Adrenal gland (tissue), 12 donors: ENCODE data around the gene MFRP. TPM values are rescaled to one million over a fixed set of nuclear protein-coding genes. Genes with fewer than 3 reads are reported as not detected.

Experiments used
- DNase-seq, 7 donors: peaks; one replicate each; pipeline ENCODE4 v3.0.0-alpha.2; 2019 to 2020
- H3K27ac ChIP-seq, 5 donors: fragments of 200-600 bp; sonication (generic) in 4 of 5; 1 replicate in 3 of 5; 2 replicates in 2 of 5; pipeline versions ENCODE4 v1.5.1 to v1.8.0; 2016 to 2020; ENCODE audit warnings: mild to moderate bottlenecking in 1 of 5
- H3K27me3 ChIP-seq: fragments of 200-600 bp; 2 replicates; pipeline ENCODE4 v1.8.0; 2021
- H3K36me3 ChIP-seq, 2 donors: fragments of 200-600 bp; replicated peaks in 1 of 2; 1 replicate in 1 of 2; 2 replicates in 1 of 2; pipeline versions ENCODE4 v1.5.1 to v1.8.0; 2018 to 2022
- H3K4me1 ChIP-seq, 2 donors: fragments of 200-600 bp; replicated peaks in 1 of 2; 1 replicate in 1 of 2; 2 replicates in 1 of 2; pipeline versions ENCODE4 v1.5.1 to v1.8.0; 2018 to 2021
- H3K4me3 ChIP-seq, 4 donors: fragments of 200-600 bp; sonication (generic) in 3 of 4; one replicate each; pipeline ENCODE4 v1.5.1; 2016 to 2018
- H3K9me3 ChIP-seq, 3 donors: fragments of 200-600 bp; sonication (generic) in 1 of 3; replicated peaks in 1 of 3; 1 replicate in 2 of 3; 2 replicates in 1 of 3; pipeline versions ENCODE4 v1.5.1 to v1.8.0; 2016 to 2021
- POLR2A ChIP-seq, 2 donors: fragments of 450-650 bp; IDR thresholded peaks; one replicate each; pipeline ENCODE4 v1.6.1; 2017; ENCODE audit warnings: antibody characterized with exemption in 2 of 2, mild to moderate bottlenecking in 2 of 2, moderate library complexity in 1 of 2
- WGBS, 4 donors: extraction: QIAGEN DNeasy Blood & Tissue Kit in 2 of 4; methylation state at CpG; one replicate each; pipeline versions ENCODE4 v1.1.5 to v1.1.7; 2013 to 2017; 5-methylcytosine and 5-hydroxymethylcytosine counted together
- intact Hi-C, 2 donors: fragments of 100-400 bp; cut with DNase I; formaldehyde crosslinking; loops; one replicate each; pipeline versions ENCODE4 v1.14.1 to v1.15.0; 2022 to 2023
- polyA plus RNA-seq, 3 donors: library from polyadenylated mRNA; stranded (reverse); fragments of 200-250 nt in 2 of 3; fragments of 350-450 nt in 1 of 3; fragmentation: Illumina TruSeq in 1 of 3; extraction: RNeasy Lipid Tissue Mini Kit (QIAGEN cat#74804) in 1 of 3; gene quantifications; one replicate each; pipeline ENCODE4 v1.2.3, GENCODE V29; 2013 to 2014
- total RNA-seq, 9 donors: library from RNA; depleted of rRNA in 4 of 9; stranded (reverse); fragments of >200 nt in 4 of 9; fragments of 120-200 nt in 1 of 9; fragmentation: NEBNext Ultra II Directional in 1 of 9; extraction: Animal tissue kit (Norgen Biotek cat#: 25700) in 1 of 9; gene quantifications; one replicate each; pipeline versions ENCODE4 v1.1.0 to v1.2.4, GENCODE V29; 2013 to 2023
- TF ChIP-seq, protein P1 (sequence below), 6 experiments: fragments of 450-650 bp in 4 of 6; fragments of 200-600 bp in 2 of 6; sonication (generic) in 1 of 6; IDR thresholded peaks; 1 replicate in 5 of 6; 2 replicates in 1 of 6; pipeline versions ENCODE4 v1.5.1 to v1.8.0; 2016 to 2021; ENCODE audit warnings: antibody characterized with exemption in 6 of 6, mild to moderate bottlenecking in 2 of 6, moderate library complexity in 1 of 6
- donor health status: healthy with polysubstance abuse.
- donor health status: Bipolar disorder and iron deficiency.
- donor health status: DM: yes; HTN: yes; CAD: no.
- donor health status: DM: no; HTN: no; CAD: no.
- donor health status: DM: no; HTN: no; CAD: no.
- donor health status: DM: yes; HTN: yes; CAD: no.

Gene MFRP
- total and polyA plus RNA-seq, 12 donors: under 0.01 TPM; not detected in 11

DNA sequence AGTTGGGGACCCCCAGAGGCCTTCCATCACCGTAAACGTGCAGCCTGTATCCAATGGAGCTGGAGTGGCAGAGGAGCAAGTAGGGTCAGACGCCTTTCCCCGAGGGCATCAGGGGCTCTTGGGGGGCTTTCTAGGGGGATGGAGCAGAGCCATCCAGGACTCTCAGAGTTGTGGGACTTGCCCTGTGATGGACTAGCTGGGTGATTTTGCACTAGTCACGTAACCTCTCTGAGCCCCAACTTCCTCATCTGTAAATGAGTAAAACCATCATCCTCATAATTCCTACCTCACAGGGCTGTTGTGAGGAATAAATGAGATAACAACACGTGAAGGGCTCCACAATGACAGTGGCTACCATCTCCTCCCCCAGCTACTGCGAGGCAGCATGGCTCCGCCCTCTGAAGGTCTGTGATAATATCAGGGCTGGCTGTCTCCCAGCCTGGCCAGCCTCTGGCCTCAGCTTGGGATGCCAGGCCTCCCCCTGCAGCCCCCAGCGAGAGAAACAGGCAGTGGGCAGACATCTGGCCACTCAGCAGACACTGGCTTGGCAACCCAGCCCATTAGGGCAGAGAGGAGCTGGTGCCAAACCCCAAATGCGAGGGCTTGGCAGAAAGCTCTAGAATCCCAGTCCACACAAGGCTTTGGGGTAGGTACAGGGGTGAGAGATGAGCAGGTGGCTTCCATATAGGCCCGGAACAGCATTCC, 28.3 kb upstream of the MFRP start:
- TF ChIP-seq POLR2A (IDR thresholded peaks at IDR 0.05): peak in 1 of 2 donors; percentile 44
- TF ChIP-seq, protein P1, sequence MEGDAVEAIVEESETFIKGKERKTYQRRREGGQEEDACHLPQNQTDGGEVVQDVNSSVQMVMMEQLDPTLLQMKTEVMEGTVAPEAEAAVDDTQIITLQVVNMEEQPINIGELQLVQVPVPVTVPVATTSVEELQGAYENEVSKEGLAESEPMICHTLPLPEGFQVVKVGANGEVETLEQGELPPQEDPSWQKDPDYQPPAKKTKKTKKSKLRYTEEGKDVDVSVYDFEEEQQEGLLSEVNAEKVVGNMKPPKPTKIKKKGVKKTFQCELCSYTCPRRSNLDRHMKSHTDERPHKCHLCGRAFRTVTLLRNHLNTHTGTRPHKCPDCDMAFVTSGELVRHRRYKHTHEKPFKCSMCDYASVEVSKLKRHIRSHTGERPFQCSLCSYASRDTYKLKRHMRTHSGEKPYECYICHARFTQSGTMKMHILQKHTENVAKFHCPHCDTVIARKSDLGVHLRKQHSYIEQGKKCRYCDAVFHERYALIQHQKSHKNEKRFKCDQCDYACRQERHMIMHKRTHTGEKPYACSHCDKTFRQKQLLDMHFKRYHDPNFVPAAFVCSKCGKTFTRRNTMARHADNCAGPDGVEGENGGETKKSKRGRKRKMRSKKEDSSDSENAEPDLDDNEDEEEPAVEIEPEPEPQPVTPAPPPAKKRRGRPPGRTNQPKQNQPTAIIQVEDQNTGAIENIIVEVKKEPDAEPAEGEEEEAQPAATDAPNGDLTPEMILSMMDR (IDR thresholded peaks at IDR 0.05): no peak
- Histone ChIP-seq H3K27me3 (no peaks in the 10 kb centered on the region), H3K4me3 (no peak overlapping the region), H3K36me3 (no peaks in the 10 kb centered on the region), H3K27ac (peak overlapping the region; percentile 66 to 92 (median 88)), H3K4me1 (peaks cover 37 to 53% of the 10 kb centered on the region in 2 donors), H3K9me3 (no peaks in the 10 kb centered on the region)
- DNase-seq: peak; percentile 53 to 88 (median 75)
- WGBS, 4 donors: 34 to 49% (median 36%) methylated on average over 8 to 11 of the region's 11 CpGs
- intact Hi-C loops: loop anchor here (5.0 kb wide), 2 partner anchors 32 to 98 kb away; partner anchors contain the start of gene C1QTNF5 (in 1 of the 2)

DNA sequence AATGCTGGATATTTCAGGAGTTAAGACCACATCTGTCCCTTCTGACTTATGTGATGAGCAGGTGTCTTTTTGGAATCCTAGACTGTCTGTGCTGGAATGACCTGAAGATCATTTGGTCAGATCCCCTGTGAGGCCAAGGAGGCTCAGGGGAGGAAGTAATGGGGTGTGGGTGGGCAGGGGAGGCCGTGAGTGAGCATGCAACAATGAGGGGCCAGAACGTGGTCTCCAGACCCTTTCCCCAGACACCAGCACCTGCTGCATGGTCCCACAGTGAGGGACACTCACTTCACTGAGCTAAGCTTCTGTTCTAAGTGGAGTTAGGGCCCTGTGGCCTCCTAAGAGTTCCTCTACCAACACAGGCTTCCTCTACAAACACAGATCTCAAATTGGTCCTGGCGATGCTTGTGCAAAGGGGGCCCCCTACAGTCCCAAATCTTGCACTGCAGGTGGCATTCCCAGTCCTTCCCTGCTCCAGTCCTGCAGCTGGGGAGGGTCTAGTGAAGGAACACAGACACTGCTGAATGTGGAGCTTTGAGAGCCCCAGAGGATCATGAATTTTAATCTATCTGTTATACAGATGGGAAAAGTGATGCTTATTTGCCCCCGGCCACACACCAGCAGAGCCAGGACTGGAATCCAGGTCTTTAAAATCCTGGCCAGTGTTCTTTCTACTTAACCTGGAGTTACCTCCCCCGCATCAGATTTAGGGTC, 27.6 kb upstream of the MFRP start:
- peaks cover 43 to 60% of the 10 kb centered on the region in 2 donors for H3K4me1 ChIP-seq
- DNase-seq: peak; percentile 74 to 90 (median 83)

DNA sequence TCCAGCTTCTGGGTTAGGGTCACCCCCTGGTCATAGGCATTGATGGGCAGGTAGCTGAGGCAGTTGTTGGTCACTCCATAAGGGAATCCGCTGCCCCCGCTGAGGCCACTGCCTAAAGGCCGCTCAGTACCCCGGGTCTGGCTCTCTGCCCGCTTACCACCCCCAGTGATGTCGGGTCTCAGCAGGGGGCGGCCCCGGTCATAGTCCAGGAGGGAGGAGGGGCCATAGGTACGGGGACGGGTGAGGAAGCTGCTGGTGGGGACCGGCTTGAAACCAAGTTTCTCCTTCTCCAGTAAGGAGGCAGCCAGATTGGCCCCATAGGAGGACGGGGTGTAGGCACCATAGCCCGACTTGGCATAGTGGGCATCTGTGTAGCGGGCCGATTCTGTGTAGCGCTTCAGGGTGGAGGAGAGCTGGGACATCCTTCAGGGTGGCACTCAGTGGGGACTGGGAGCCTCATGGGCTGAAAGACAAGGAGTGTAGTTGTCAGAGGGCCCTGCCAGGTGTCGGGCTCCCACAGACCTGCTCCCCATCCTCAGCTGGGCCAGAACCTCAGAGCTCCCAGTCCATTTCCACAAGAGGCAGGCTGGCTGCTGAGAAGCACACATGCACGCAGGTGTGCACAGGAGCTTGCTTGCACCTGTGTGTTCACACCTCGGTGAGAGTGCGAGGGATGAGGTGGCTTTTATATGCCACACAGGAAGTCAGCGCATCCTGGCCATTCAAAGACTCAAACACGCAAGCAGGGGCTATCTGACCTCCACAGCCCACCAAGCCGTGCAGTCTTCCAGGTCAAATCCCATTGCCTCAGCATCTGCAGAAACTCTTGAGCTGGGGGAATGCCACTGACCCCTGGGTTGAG, 26.8 kb upstream of the MFRP start:
- no peaks in the 10 kb centered on the region for H3K36me3 ChIP-seq
- TF ChIP-seq POLR2A (IDR thresholded peaks at IDR 0.05): no peak
- TF ChIP-seq, protein P1 (IDR thresholded peaks at IDR 0.05): no peak
- intact Hi-C loops: loop anchor here in 1 of 2 donors (2.0 to 5.0 kb wide), 2 partner anchors 16 to 99 kb away; no protein-coding TSS in a partner anchor
- 78 to 89% (median 83%) methylated on average over 9 to 23 of the region's 23 CpGs for WGBS, 4 donors
- H3K4me3 ChIP-seq: no peak overlapping the region
- H3K4me1 ChIP-seq: peaks cover 51 to 68% of the 10 kb centered on the region in 2 donors
- H3K27me3 ChIP-seq: no peaks in the 10 kb centered on the region
- peak in 1 of 7 donors; percentile 25 for DNase-seq
- no peaks in the 10 kb centered on the region for H3K9me3 ChIP-seq
- H3K27ac ChIP-seq: no peak overlapping the region

More for the DNA sequence above, 27.6 kb upstream of the MFRP start:
- H3K4me3 ChIP-seq: no peak overlapping the region
- no peaks in the 10 kb centered on the region for H3K27me3 ChIP-seq
- WGBS, 4 donors: 50 to 64% (median 56%) methylated on average over 5 of the region's 5 CpGs
- H3K27ac ChIP-seq: peak overlapping the region; percentile 8 to 92 (median 88)
- H3K36me3 ChIP-seq: no peaks in the 10 kb centered on the region
- intact Hi-C loops: loop anchor here in 1 of 2 donors (2.0 to 5.0 kb wide), 2 partner anchors 17 to 98 kb away; no protein-coding TSS in a partner anchor
- TF ChIP-seq POLR2A (IDR thresholded peaks at IDR 0.05): no peak
- TF ChIP-seq, protein P1 (IDR thresholded peaks at IDR 0.05): peak; percentile 75 to 91 (median 87)
- no peaks in the 10 kb centered on the region for H3K9me3 ChIP-seq
